Neutrophil (primary cell): Measurements from ENCODE around the gene FAM32A.
A peak's percentile ranks its signal among the peaks of the same experiment; 100 is the strongest.

Experiments used
- H3K27ac ChIP-seq: fragments of 200-600 bp; sonication (generic); 2 replicates; pipeline ENCODE4 v1.5.1; 2016; ENCODE audit warnings: mild to moderate bottlenecking, moderate library complexity
- H3K27me3 ChIP-seq: fragments of 200-600 bp; sonication (generic); 2 replicates; pipeline ENCODE4 v1.6.0; 2016; ENCODE audit warnings: mild to moderate bottlenecking
- H3K36me3 ChIP-seq: fragments of 200-600 bp; sonication (generic); 2 replicates; pipeline ENCODE4 v1.5.1; 2017
- H3K4me1 ChIP-seq, 2 experiments: fragments of 200-600 bp in 1 of 2; sonication (generic) in 1 of 2; 1 replicate in 1 of 2; 2 replicates in 1 of 2; pipeline versions ENCODE4 v1.5.1 to v1.6.1; 2013 to 2016; ENCODE audit warnings: low read depth in 1 of 2, low read length in 1 of 2, mild to moderate bottlenecking in 1 of 2, moderate library complexity in 1 of 2; ENCODE audit not compliant: control insufficient read depth in 1 of 2, insufficient read depth in 1 of 2
- H3K4me3 ChIP-seq, 2 experiments: fragments of 200-600 bp in 1 of 2; sonication (generic) in 1 of 2; 1 replicate in 1 of 2; 2 replicates in 1 of 2; pipeline ENCODE4 v1.5.1; 2013 to 2016; ENCODE audit warnings: low read depth in 1 of 2, low read length in 1 of 2, mild to moderate bottlenecking in 1 of 2, moderate library complexity in 1 of 2
- H3K9me3 ChIP-seq: fragments of 200-600 bp; sonication (generic); 2 replicates; pipeline ENCODE4 v1.5.1; 2016
- TF ChIP-seq, protein P1 (sequence below): fragments of 200-600 bp; sonication (generic); IDR thresholded peaks from 2 replicates; pipeline ENCODE4 v1.5.1; 2016; ENCODE audit warnings: antibody characterized with exemption

FAM32A gene

DNA sequence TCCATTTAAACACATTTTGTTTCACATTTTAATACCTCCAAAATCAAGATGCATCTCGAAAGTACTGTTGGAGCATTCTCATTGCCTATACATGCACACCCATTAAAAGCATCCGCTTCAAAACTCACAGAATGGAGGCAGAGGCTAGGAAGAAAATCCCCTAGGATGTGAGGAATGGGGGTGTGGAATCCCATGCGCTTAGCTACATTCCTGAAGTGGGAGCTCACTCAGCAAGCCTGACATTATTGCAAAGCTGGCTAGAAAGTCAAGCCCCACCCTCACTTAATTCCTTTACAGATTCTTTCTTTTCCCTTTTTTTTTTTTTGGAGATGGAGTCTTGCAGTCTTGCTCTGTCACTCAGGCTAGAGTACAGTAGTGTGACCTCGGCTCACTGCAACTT, 4.6 kb upstream of the FAM32A start:
- H3K4me1 ChIP-seq = peaks cover 14% of the 10 kb centered on the region in 2 experiments
- H3K36me3 ChIP-seq = no peaks in the 10 kb centered on the region
- TF ChIP-seq, protein P1, sequence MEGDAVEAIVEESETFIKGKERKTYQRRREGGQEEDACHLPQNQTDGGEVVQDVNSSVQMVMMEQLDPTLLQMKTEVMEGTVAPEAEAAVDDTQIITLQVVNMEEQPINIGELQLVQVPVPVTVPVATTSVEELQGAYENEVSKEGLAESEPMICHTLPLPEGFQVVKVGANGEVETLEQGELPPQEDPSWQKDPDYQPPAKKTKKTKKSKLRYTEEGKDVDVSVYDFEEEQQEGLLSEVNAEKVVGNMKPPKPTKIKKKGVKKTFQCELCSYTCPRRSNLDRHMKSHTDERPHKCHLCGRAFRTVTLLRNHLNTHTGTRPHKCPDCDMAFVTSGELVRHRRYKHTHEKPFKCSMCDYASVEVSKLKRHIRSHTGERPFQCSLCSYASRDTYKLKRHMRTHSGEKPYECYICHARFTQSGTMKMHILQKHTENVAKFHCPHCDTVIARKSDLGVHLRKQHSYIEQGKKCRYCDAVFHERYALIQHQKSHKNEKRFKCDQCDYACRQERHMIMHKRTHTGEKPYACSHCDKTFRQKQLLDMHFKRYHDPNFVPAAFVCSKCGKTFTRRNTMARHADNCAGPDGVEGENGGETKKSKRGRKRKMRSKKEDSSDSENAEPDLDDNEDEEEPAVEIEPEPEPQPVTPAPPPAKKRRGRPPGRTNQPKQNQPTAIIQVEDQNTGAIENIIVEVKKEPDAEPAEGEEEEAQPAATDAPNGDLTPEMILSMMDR = no peak
- no peaks in the 10 kb centered on the region for H3K27me3 ChIP-seq
- H3K27ac ChIP-seq = no peak overlapping the region
- H3K4me3 ChIP-seq = no peak overlapping the region
- H3K9me3 ChIP-seq = no peaks in the 10 kb centered on the region

DNA sequence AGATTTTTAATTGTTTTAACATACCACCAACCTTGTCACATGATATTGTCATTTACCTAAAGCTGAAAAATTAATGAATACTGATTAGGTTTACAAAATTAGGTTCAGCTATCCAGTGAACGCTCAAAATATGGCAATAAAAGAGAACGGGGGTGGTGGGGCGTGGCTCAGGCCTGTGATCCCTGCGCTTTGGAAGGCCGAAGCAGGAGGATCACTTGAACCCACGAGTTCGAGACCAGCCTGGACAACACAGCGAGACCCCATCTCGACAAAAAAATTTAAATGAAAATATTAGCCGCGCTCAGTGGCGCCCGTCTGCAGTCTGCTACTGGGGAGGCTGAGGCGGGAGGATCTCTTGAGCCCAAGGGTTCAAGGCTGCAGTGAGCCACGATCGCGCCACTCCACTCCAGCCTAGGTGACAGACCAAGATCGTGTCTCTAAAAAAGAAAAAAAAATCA, 516 bp upstream of the FAM32A start:
- TF ChIP-seq, protein P1 = no peak
- Histone ChIP-seq H3K4me3 (peak overlapping the region; percentile 99), H3K4me1 (peaks cover 27 to 28% of the 10 kb centered on the region in 2 experiments), H3K9me3 (no peaks in the 10 kb centered on the region), H3K36me3 (peaks cover 31% of the 10 kb centered on the region), H3K27ac (peak overlapping the region; percentile 81), H3K27me3 (no peaks in the 10 kb centered on the region)

DNA sequence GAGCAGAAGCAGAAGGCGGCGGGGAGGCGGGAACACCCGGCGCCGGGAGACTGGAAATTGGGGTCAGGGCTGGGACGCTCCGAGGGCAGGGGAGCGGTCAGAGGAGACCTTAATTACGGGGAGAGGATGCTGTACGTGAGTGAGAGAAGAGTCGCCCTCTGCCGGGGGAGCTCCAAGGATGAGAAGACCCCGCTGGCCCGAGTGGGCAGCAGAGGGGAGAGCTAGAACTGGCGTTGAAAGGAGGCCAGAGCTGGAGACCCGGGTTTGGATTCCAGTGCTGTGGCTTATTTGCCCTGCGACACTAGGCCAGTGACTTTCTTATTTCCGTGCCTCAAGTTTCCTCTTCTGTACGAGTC, 536 bp downstream of the FAM32A start:
- Histone ChIP-seq H3K9me3 (no peaks in the 10 kb centered on the region), H3K4me3 (peak overlapping the region; percentile 99), H3K36me3 (peaks cover 41% of the 10 kb centered on the region), H3K27me3 (no peaks in the 10 kb centered on the region), H3K27ac (peak overlapping the region; percentile 81), H3K4me1 (peaks cover 27 to 28% of the 10 kb centered on the region in 2 experiments)
- TF ChIP-seq, protein P1 = no peak

DNA sequence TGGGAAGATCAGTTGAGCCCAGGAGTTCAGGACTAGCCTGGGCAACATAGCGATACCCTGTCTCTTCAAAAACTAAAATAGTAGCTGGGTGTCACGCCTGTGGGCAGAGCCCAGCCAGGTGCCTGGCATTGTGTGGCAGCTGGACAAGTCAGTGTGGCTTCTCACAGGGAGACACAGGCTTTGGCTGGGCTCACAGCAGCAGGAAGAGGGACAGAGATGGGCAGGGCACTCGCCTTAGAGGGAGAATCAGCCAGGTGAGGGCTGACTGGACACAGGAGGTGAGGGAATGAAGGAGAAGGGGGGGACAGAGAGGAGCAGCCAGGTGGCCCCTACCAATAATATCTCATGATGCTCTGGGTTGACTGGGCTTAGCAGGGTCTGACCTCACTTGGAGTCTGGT, 3.3 kb downstream of the FAM32A start:
- TF ChIP-seq, protein P1 = no peak
- H3K4me1 ChIP-seq = peaks cover 20 to 22% of the 10 kb centered on the region in 2 experiments
- H3K27me3 ChIP-seq = no peaks in the 10 kb centered on the region
- peaks cover 67% of the 10 kb centered on the region for H3K36me3 ChIP-seq
- no peaks in the 10 kb centered on the region for H3K9me3 ChIP-seq
- H3K4me3 ChIP-seq = no peak overlapping the region
- H3K27ac ChIP-seq = no peak overlapping the region

DNA sequence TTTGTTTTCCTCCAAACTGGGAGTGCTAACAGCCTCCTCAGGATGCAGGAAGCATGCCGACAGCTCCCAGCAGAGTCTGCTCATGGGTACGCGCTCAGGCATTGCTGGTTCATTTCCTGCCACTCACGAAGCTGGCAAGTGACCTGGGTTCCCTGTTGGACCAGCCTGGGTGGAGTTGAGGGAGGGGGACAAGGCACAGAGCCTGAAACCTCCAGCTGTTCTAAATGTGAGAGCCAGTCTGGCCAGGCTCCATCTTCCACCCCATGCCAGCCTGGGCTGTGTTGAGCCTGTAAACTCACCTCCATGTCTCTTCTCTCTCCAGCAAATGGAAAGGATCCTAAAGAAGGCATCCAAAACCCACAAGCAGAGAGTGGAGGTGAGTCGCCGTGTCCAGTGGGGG, 5.0 kb downstream of the FAM32A start:
- Histone ChIP-seq H3K4me3 (no peak overlapping the region), H3K27me3 (no peaks in the 10 kb centered on the region), H3K36me3 (peaks cover 68% of the 10 kb centered on the region), H3K27ac (no peak overlapping the region), H3K9me3 (no peaks in the 10 kb centered on the region), H3K4me1 (peaks cover 15% of the 10 kb centered on the region in 2 experiments)
- TF ChIP-seq, protein P1 = no peak

DNA sequence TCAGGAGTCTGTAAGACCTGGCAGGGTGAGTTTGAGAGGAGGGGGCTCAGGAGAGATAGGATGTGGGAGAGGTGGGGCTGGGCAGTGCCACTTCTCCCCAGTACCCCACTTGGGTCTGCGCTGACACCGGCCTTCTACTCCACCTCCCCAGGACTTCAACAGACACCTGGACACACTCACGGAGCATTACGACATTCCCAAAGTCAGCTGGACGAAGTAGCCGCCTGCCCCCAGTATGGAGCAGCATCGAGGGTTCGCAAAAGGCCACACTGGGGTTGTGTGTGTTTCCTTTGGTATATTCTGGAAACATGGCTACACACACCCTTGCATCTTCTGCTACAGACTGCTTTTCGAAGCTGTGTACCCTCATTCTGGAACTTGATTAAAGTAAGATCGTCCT, 5.5 kb downstream of the FAM32A start:
- Histone ChIP-seq H3K27ac (no peak overlapping the region), H3K4me3 (no peak overlapping the region), H3K9me3 (no peaks in the 10 kb centered on the region), H3K4me1 (peaks cover 12 to 13% of the 10 kb centered on the region in 2 experiments), H3K27me3 (no peaks in the 10 kb centered on the region), H3K36me3 (peaks cover 68% of the 10 kb centered on the region)
- TF ChIP-seq, protein P1 = no peak
